GM18868 (cell line): ENCODE data around the gene CCDC157.

ENCODE experiments used
- ATAC-seq: cut with Tn5 transposase; IDR thresholded peaks from one replicate; pipeline ENCODE4 v1.9.1; 2021; ENCODE audit warnings: mild to moderate bottlenecking, moderate library complexity; ENCODE audit not compliant: unreplicated experiment

CCDC157 gene

DNA sequence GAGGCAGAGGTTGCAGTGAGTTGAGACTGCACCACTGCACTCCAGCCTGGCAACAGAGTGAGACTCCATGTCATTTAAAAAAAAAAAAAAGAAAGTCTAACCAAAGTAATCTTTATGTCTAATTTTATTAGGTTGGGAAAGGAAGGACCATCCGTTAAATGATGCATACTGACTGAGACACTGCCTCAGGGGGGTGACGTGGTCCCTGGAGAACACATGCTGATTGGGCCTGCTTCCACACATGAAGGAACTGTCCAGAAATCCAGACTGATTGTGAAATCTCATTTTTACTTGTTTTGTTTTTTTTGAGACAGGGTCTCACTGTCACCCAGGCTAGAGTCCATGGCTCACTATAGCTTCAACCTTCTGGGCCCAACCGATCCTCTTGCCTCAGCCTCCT lies 5.6 kb upstream of the CCDC157 start:
- no peak for ATAC-seq

DNA sequence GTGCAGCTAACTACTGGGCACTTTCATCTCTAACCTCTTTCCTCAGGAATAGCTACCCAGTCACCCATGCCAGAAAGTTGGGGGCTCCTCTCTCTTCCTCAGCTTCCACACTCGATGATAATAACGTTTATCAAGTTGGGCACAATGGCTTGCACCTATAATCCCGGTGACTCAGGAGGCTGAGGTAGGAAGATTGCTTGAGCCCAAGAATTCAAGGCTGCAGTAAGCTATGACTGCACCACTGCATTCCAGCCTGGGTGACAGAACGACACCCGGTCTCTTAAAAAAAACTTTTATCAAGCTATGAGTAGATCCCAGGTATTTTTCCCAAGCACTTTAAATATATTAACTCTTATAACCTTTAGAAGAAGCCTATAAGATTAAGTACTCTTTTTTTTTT lies 2.2 kb upstream of the CCDC157 start:
- no peak for ATAC-seq

DNA sequence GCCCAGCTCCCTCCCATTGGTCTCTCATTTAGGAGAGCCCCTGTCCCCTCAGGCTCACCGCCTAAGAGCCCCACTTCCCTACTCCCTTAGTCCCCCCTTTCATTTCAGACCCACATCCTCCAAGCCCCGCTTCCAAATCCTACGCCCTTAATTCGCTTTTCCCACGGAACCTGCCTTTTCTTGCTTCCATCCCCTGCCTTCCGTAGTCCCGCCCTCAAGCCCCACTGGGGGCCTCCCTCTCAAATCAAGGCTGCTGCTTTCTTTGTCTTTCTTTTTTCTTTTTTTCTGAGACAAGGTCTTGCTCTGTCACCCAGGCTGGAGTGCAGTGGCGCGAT lies 396 bp downstream of the CCDC157 start:
- no peak for ATAC-seq

DNA sequence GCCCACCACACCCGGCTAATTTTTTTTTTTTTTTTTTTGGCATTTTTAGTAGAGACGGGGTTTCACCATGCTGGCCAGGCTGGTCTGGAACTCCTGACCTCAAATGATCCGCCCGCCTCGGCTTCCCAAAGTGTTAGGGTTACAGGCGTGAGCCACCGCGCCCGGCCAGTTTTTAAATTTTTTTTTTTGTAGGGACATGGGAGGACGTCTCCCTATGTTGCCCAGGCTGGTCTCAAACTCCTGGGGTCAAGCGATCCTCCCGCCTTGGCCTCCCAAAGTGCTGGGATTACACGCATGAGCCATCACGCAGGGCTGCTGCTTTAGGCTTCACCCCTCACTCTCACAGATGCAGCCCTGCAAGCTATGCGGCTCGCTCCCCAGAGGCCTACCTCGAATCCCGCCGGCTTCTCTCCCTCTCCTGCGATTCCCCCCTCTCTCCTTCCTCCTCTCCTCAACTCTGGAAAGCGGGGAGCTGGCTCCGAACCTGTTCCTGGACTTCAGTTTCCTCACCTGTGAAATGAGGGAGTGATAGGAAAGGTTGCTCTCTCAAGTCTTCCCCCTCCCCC lies 926 bp downstream of the CCDC157 start:
- ATAC-seq = no peak

DNA sequence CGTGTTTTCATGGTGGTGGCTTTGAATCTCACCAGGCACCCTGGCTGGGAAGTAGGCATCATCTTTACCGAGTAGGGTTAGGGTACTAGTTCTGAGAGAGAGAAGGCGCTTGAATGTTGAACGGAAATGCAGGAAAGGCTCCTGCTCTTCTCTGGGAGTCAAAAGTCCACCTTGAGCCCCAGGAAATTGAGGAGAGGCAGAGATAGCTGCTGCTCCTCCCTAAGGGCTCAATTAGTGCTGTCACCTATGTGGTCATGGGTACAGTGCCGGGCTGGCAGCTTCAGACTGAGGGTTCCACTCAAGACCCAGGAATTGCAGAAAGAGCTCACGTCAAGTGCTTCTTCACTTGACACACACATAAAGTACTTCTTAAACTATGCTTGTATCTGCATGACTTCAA lies 1.7 kb downstream of the CCDC157 start:
- ATAC-seq = no peak

DNA sequence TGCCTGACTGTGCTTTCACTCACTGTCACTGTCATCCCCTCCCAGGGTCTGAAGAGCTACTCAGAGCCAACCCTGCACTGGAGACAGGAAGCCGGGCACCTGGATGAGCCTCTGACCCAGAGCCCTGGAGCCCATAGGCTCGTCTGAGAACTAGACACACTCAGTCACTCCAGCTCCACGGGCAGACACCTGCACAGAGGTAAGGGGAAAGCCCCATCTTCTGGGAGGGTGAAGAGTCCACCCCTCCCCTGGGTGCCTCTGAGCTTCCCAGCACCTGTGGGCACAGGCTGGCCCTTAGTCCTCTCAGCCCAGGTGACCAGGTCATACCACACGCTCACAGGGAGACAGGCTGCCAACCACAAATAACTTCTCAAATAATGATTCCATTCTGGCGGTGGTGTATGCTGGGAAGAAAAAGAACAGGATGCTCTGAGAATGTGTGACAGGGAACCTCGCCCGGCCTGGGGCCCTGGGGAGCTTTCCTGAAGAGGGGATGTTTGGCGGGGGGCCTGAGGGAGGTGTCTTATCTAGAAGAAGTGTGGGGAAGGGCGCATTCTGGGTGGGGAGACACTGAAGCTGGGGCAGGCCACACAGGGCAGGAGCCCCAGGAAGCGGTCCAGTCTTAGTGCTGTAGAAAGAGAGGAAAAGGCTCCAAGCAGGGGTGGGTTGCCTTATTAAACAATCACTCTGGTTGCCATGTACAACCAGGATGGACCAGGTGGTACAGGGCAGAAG lies 5.3 kb downstream of the CCDC157 start:
- no peak for ATAC-seq

DNA sequence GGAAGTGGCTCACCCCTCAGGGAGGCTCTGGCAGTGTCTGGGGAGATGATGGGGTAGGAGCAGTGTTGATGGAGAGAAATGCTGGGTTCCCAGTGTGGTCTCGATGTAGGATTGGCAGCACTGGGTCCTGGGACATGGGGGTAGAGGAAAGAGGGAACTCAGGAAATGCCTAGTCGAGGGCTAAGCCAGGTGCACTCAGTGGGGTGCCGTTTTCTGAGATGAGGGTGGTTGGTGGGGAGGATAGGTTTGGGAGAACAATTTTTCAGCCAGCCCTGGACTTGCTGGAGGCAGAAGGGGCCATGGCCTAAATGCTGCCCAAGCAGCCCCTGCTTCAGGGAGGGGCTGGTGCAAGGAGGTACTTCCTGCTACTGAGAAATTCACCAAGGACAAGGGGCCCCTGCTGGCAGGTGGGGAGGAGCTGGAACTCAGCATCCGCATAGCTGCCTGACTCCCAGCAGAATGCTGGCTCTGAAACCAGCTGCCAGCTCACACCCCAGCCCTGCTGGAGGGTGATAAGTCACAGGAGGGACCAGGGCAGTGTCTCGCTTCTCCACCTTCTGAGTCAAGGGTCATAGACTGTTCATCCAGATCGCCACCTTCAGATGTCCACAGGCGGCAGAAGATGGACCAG lies 6.0 kb downstream of the CCDC157 start:
- no peak for ATAC-seq

DNA sequence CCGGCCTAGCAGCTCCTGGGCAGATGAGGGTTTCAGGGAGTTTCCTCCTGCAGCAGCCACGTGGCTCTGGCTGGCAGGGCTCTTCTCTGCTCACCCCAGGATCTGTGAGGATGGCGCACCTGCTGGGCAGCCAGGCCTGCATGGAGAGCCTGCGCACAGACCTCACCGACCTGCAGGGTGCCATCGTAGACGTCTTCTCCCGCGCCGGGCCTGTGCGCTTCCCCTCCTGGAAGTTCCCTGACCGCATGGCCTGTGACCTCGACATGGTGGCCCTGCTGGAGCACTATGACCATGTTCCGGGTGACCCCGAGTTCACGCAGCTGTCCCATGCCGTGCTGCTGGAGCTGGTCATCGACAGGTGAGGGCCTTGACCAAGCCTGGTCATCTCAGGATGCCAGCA lies 9.1 kb downstream of the CCDC157 start:
- no peak for ATAC-seq

DNA sequence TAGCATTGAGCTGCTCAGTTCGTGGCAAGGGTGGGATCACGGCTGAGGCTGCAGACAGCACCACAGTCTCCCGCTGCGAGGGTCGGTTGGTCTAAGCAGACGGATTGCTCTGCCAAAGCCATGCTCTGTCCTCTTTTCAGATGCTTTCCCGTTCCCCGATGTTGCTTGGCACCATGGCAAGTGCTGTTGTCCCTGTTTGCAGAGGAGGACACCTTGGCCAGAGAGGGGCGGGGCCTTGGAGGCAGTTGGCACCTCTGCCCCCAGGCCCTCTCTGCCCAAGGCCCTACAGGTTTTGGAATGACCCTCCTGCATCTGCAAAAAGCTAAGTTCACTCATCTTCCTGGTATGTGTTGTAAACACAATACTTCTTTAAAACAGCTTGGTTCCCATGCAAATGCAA lies 11.6 kb downstream of the CCDC157 start:
- ATAC-seq = no peak

DNA sequence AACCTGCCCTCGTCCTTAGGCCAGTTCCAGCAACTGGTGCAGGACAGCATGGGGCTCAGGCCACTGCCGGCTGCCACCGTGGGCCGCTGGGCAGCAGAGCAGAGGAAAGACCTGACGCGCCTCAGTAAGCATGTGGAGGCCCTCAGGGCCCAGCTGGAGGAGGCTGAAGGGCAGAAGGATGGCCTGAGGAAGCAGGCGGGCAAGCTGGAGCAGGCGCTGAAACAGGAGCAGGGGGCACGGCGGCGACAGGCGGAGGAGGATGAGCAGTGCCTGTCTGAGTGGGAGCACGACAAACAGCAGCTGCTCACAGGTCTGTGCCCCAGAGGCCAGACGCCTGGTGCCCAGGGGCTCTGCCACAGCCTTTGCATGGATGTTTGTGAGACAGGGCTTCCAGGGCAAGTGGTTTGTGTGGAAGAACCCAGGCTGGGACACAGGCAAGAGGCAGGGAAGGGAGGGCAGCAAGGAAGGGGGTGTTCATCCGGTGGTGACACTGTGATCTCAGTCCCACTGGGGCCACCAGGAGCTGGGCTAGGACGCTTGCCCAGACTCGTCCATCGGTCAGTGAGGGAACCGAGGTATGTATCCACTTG lies 13.9 kb downstream of the CCDC157 start:
- no peak for ATAC-seq

DNA sequence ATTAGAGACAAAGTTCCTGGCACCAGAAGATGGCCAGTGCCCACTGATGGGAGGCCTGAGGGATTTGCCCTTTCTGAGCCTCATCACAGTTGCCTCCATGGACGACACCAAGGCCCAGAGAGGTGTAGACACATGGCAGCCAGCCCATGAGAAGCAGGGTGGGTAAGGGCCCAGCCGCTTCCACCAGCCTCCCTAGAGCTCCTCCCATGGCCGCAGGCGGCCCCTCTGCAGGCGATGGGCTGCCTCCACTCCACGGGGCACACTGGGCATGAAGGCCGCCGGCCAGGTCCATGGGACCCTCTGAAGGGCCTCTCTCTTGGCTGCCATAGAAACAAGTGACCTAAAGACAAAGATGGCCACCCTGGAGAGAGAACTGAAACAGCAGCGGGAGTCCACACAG lies 14.5 kb downstream of the CCDC157 start:
- no peak for ATAC-seq

DNA sequence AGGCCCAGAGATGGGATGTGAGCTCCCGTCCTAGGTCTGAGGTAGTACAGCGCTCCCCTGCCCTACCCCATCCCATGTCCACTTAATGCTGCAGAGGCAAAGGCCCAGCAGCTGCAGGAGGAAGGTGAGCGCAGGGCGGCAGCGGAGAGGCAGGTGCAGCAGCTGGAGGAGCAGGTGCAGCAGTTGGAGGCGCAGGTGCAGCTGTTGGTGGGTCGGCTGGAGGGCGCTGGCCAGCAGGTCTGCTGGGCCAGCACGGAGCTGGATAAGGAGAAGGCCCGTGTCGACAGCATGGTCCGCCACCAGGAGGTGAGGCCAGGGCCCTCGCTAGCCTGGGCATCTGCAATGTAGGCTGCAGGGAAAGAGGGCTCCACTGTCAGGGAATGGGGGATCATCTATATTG lies 15.2 kb downstream of the CCDC157 start:
- ATAC-seq = no peak

DNA sequence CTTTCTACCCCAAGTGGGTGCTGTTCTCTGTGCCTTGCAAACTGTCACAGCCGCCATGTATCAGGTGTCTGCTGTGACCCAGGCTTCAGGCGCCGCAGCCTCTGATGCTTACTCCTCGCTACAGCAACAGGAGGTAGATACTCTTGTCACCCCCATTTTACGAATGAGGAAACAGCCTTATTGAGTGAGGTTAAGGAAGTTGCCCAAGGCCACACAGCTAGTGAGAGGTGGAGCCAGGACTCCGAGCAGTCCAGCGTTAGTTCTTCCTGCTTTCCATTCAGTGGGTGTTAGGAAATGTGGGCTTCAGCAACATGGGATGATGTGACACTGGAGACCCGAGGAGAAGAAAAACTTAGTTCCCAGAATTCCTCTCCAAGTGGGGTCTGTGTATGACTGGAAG lies 16.1 kb downstream of the CCDC157 start:
- ATAC-seq = no peak

DNA sequence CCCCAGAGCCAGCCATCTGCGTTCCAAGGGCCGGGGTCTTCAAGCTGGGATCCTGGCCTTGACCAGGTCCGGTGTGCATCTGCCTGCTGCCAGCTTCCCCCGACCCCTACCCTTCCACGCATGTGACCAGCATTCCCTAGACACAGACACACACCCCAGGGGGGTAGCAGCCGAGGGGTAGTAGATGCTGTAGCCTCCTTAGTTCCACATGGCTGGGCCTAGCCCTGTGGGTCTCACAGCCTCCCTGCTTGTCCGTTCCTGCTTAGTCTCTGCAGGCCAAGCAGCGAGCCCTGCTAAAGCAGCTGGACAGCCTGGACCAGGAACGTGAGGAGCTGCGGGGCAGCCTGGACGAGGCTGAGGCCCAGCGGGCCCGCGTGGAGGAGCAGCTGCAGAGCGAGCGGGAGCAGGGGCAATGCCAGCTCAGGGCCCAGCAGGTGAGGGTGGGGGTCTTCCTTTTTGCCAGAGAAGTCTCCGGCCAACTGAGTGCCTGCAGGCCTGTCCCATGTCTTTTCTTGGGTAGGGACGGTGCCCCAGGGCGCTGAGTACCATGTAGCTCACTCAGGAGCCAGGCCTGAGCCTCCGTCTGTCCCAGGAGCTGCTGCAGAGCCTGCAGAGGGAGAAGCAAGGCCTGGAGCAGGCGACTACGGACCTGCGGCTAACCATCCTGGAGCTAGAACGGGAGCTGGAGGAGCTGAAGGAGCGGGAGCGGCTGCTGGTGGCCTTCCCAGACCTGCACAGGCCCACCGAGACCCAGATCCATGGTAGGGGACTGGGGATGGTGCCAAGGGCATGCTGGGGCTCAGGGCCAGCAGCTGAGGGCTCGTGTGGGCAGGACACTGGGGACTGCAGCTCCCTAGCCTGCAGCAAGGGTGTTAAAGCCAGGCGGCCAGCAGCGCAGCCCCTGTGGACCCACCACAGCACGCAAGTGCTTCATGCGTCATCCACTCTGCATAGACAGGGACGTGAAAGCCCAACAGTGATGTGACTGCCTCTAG lies 16.8 kb downstream of the CCDC157 start:
- ATAC-seq = no peak

DNA sequence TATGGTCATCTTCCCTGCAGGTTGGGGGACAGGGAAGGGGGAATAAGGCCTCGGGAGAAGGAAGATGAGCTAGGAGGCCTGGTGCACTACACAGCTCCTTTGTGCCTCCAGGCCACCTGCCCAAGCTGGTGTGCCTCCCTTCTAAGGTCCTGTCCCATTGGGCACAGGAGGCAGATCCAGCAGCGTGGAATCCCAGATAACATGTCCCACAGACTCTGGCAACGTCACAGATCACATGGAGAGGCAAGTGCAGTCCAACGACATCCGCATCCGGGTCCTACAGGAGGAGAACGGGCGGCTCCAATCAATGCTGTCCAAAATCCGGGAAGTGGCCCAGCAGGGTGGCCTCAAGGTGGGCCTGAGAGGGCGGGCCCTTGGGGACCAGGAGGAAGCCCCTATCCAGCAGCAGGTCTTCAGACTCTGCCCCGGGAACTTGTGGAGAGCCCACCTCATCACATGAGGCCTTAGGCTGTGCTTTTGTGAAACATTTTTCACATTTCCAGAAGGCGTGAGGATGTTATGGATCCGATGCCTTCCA lies 18.6 kb downstream of the CCDC157 start:
- no peak for ATAC-seq

DNA sequence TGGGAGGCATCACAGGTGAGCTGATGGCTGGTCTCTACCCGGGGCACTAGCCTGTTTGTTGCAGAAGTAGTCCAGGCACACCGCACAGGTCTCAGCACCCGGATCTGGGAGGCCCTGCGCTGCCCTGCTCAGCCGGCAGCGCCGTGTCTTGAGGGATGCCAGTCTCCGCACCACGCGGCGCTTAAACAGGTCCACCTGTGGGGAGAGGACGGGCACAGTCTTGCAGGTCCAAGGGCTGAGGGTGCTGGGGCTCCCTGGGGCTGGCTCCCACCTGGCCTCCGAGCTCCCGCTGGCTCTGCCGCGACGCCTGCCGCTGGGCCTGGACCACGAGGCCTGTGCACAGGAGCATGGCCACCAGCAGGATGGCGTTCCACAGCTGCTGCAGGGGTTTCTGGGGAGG lies 23.2 kb downstream of the CCDC157 start:
- no peak for ATAC-seq

DNA sequence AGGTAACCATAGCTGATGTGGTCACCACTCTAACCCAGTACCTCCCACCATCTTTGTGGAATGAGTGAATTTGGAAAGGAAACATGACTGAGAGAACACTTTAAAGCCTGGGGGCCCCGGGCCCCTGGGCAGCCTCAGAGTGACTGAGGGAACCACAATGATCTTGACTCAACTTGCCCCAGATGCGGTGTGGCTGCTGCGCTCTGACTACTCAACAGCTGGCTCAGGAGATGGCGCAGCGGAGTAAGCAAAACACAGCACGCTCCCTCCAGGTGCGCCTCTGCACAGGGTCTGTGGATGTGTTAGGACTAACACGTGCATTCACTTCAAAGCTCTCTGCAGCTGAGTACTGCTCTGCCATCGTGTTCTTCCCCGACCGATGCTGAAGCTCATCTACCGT lies 24.5 kb downstream of the CCDC157 start:
- no peak for ATAC-seq

DNA sequence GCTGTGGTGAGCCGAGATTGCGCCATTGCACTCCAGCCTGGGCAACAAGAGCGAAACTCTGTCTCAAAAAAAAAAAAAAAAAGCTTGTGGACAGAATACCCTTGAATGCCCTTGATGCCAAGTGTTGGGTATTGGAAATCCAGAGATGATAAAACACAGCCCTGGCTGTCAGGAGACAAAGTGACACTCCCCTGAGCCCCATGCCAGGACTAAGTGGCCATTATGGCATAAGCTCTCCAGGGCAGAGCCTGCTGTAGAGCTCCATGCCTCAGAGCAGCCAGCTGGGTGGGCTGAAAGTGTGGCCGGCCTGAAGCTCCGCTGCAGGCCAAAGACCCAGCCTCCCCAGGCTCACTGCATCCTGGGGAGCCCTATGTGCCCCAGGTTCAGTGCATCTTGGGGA lies 25.5 kb downstream of the CCDC157 start:
- no peak for ATAC-seq

DNA sequence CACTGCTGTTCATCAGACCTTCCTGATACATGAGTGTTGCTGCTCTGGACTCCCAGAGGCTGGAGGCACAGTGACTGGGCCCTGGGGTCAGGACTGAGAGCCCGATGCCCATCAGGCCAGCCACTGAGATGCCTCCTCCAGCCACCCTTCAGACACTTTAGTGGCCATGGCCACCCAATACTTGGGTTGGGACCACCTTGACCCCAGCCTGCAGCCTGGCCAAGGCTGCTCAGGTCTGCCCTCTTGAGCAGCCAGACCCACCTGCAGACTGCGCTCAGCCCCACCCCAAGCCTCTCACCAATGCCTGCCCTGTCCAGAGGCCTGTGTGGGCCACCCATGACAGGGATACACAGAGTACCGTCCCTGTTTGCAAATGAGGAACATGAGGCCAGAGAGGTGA lies 26.3 kb downstream of the CCDC157 start:
- ATAC-seq = no peak

DNA sequence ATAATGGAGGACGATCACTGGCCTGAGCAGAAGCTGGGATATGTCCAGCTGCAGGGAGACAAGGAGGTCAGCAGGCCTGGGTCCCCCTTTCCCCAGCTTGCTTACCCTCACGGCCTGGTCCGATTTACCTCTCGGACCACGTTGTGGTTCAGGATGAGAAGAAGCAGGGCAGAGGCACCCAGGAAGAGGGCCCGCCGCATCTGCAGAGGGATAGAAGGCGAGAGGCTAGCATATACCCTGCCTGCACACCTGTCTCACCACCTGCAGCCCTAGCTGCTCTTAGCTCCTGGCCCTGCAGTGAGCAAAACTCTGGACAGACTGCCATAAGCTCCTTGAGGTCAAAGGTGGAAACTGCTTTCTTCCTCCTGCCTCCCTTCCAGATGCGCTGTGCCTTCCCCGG lies 29.1 kb downstream of the CCDC157 start:
- no peak for ATAC-seq

DNA sequence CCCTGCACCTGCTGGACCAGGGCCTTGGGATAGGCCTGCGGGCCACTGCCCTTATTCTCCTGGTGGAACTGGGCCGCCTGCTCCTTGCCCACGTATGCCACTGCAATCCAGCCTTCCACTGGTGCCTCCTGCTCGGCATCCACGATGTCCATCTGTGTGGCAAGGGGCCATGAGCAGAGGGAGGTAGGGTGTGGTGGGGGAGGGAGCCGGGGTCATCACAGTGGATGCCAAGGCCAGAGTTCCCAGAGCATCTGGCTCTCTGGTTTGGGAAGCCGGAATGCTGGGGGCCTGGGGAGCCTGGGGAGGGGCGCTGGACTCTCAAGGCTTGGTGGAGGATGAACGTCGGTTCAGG lies 29.8 kb downstream of the CCDC157 start:
- no peak for ATAC-seq
